Liver (tissue), 3 donors: ENCODE data around the gene IL17RD.

Experiments used
- JUND ChIP-seq, 2 donors: IDR thresholded peaks; 2 replicates each; pipeline ENCODE4 v1.6.1; 2016; ENCODE audit warnings: antibody characterized with exemption in 2 of 2
- MAX ChIP-seq: IDR thresholded peaks from 2 replicates; pipeline ENCODE4 v1.6.1; 2016; ENCODE audit warnings: antibody characterized with exemption
- TAF1 ChIP-seq: conservative IDR thresholded peaks from 2 replicates; pipeline ENCODE4 v1.6.1; 2016; ENCODE audit warnings: antibody characterized with exemption, mild to moderate bottlenecking
- YY1 ChIP-seq: IDR thresholded peaks from 2 replicates; pipeline ENCODE4 v1.6.1; 2016; ENCODE audit warnings: antibody characterized with exemption, mild to moderate bottlenecking
- TF ChIP-seq, protein P1 (sequence below): fragments of 150-350 bp; IDR thresholded peaks from 2 replicates; pipeline ENCODE4 v1.5.1; 2017; ENCODE audit warnings: improper control_type of control experiment, low read depth, low read length; ENCODE audit not compliant: missing input control
- donor health status: healthy.
- donor health status: healthy.

DNA sequence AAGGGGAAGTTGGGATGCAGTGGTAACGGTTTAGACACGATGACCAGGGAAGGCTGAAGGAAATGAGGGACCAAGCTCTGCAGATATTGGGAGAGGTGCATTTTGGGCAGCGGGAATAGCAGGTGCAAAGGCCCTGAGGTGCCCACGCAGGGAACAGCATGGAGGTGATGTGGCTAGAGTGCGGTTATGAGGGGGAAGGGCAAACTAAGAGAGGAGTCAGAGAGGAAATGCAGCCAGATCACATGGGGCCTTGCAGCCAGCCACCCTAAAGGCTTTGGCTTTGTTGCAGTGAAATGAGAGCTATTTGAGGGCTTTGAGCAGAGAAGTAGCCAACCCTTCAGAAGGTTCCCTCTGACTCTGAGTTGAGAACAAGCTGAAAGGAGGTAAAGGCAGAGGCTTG, 102.1 kb downstream of the IL17RD start:
- TF ChIP-seq, protein P1, sequence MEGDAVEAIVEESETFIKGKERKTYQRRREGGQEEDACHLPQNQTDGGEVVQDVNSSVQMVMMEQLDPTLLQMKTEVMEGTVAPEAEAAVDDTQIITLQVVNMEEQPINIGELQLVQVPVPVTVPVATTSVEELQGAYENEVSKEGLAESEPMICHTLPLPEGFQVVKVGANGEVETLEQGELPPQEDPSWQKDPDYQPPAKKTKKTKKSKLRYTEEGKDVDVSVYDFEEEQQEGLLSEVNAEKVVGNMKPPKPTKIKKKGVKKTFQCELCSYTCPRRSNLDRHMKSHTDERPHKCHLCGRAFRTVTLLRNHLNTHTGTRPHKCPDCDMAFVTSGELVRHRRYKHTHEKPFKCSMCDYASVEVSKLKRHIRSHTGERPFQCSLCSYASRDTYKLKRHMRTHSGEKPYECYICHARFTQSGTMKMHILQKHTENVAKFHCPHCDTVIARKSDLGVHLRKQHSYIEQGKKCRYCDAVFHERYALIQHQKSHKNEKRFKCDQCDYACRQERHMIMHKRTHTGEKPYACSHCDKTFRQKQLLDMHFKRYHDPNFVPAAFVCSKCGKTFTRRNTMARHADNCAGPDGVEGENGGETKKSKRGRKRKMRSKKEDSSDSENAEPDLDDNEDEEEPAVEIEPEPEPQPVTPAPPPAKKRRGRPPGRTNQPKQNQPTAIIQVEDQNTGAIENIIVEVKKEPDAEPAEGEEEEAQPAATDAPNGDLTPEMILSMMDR: no peak
- TF ChIP-seq YY1 (no peak), JUND (IDR thresholded peaks at IDR 0.05) (no peak), MAX (no peak), TAF1 (no peak)
